Embryonic facial prominence (tissue), 1 donor: ENCODE measurements around the gene DAB2IP.
"Not testable (repeated sequence)": the region's sequence is repeated elsewhere in the genome, so short reads cannot be mapped to it uniquely, and the experiment has no call there.

Experiments used
- DNase-seq: peaks from one replicate; pipeline ENCODE4 v3.0.0-alpha.2; 2016; ENCODE audit errors: extremely low spot score

DAB2IP gene

DNA sequence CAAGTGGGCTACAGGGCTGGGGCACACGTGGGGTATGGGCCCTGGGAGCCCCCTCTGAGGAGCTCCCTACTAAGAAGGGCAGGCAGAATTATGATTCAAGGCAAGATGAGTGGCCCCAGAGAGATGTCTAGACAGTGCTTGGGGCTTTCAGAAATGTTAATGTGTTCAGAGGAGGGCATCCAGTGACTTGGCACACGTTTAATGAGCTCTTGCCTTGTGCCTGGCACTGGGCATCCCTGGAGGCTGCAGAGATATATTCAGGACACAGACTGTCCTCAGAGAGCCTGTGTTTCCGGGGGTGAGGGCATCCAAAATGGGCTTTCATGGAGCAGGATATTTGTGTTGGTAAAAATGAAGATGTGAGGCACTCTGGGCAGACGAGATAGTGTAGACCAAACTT is 25.4 kb upstream of the DAB2IP start:
- DNase-seq = no peak

DNA sequence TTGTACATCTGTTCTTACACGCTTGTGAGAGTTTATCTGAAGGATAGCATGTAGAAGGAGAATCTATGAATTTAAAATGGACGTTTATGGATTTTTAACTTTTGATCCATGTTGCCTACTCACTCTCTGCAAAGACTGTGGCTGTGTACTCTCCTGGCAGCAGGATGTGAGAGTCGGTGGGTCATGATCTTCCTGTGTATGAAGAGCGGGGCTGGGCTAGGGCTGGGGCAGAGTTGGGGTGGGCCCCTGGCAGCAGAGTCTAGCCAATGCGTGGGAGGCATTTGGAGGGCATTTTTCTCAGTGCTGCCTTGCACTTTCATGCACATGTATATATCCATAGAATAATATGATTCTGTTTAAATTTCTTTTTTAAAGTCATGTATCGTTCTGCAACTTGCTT is 24.0 kb upstream of the DAB2IP start:
- DNase-seq = no peak

DNA sequence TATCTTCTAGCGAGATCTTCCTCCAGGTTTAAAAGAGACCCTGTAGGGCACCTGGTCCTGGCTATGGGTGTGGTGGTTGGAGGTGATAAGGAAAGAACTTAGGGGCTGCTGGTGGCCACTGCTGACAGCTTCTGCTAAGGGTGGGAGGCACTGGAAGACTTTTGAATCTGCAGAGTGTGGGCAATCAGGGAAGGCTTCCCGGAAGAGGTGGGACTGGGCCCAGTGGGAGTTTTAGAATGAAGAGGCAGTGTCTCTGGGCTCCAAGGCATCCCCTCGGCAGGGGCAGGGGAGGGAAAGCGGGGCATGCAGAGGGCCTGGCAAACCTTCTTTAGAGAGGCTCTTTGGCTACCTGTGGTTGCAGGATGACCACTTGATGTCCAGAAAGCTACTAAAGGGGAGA is 23.0 kb upstream of the DAB2IP start:
- DNase-seq = no peak

DNA sequence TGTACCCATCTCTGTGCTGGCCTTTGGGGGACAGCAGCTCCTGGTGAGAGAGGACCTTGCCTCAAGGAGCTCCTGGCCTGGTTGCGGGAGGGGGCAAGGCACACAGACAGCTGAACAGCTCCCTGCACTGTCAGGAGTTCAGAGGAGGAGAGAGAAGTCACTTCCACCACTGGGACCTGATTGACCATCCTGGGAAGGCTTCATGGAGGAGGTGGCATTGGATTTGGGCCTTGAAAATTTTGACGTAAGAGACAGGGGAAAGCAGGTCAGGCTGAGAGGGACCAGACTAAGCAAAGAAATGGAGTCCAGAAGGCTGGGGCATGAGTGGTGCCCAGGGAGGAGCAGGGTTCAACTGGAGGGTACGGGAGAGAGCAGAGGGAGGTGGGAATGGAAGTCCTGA is 20.3 kb upstream of the DAB2IP start:
- DNase-seq = no peak

DNA sequence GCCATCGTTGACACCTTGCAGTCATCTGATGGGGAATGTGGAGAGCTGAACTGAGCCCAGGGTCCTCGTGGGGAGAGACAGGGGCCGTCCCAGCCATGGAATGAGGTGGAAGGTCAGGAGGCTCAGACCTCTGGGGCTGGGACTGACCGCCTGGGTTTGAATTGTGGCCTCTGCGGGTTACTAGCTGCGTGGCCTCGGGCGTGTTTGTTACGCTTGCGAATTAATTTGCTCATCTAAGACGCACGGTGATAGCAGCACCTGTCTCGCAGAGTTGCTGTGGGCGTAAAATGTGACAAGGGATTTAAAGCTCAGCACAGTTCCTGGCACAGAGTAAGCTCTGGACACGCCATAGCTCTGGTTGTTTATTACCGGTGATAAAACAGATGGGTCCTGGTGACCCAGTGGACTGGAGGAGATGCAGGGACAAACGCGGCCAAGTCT is 19.4 kb upstream of the DAB2IP start:
- no peak for DNase-seq

DNA sequence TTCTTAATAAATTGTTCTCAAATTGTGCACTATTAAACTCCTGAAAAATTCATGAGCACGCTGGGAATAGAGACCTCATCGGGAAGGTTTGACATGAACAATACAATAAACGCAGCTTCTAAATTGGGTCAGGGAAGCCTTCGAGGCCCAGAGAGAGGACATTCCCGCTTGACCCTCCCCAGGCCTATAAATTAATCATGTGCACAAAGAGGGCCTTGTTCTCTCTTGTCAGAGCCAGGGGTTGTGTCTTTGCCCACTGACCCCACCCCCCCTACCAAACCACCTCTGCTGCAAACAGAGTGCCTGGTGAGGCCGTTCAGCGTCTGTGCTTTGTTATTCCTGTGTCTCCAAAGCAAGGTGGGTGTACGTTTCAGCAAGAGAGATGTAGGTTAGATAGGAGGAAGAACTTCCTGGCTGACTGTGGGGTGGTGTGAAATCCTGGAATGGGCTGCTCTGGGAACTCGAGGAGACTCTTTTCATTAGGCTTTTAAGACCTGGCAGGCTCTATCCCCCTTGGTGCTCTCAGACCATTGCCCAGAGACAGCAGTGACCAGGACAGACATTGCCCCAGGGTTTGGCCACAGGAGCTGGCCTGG is 18.2 kb upstream of the DAB2IP start:
- DNase-seq = no peak

DNA sequence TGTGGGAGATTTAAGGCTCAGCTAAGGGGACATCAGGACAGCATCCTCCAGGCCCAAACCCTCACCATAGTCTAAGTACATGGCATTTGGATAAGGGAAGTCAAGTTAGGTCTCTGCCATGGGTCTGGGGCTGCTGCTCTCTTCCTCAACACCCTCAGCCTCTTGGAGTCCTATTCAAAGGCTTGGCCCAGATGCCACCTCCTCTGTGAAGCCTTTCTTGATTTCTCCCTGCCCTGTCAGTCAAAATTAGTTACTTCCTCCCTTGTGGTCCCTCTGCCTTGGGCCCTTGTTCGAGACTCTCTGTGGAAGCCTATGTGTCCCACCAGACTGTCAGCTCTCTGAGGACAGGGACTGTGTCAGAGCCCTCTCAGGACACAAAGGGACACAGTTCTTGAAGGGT is 17.7 kb upstream of the DAB2IP start:
- no peak for DNase-seq

DNA sequence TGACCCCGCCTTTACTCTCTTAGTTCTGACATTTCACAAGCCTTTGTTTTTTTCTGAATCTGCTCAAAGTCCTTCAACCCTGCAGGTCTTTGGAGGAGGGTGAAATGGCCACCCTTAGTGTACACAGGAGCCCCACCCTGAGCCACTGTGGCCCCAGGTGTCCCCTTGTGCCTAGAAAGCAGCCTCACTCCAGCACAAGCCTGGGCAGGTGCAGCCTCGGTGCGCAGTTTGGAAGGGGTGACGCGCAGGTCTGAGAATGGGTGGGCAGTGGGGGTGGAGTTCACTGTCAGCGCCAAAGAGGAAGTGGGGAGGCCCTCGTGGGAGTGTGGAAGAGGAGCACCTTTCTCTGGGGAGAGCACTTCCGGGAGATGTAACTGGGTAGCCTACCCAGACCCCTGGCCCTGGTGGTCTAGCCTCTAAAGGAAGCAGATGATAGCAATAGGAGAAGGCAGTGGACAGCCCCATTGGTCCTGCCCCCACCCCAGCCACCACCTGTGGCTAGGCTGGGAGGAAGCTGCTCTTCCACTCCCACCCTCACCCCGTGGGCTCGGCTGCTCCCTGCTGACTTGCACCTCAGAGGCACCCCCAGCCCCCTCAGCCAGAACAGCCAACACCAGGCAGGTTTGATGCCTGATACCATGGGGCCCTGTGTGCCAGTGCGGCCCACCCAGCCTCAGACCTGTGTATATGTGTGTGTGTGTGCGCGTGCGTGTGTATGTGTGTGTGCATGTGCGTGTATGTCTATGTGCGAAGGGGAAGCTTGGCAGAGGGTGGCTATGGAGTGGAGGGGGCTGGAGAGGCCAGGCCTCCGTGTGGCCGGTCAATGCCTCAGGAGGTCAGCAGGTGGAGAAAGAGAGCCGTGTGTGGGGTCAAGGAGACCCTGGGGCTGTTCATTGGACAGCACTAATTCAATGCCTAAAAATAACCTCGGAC is 16.8 kb upstream of the DAB2IP start:
- DNase-seq = no peak

DNA sequence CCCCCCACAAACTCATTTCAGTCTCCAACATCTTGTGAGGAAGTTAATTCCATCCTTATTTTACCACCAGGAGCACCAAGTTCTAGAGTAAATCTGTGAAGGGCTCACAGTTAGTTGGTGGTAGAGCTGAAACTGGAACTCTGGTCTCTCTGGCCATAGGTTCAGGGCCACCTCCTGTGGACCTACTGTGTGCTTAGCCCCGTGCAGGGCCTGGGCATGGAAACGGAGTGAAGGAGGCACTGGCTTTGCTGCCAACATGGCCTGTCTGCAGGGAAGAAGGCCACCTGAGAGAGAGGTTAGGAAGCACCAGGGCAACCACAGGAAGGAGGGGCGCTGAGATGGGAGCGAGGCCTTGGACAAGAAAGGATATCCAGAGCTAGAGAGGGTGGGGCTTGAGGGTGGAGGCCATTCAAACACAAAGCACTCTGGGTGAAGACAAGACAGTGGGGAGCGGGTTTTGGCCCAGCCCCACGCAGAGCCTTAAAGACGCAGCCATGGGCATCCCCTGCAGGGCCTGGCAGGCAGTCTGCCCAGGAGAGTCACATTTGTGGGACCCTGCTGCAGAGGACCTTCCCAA is 16.0 kb upstream of the DAB2IP start:
- DNase-seq = no peak

DNA sequence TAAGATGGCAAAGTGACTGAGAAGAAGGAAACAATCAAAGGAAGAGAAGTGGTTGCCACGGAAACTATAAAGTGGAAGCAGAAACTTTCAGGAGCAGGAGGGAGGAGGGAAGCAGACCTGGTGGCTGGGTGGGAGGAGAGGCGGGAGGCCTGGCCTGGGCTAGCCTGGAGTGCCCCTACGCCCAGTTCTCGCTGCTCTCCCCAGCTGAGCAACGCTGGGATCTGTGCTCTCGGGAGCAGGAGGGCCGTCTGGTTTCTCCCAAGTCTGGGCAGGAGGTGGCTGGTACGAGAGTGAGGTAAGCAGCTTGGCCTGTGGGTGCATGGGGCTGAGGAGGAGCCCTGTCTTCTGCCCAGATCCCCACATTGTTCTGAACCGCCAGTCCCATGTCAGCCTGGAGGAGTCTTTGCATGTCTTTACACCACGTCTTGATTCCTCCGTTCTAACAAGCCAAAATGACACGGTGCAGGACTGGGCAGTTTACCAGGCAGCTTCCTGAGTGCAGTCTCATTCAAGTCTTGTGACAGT is 15.0 kb upstream of the DAB2IP start:
- no peak for DNase-seq

DNA sequence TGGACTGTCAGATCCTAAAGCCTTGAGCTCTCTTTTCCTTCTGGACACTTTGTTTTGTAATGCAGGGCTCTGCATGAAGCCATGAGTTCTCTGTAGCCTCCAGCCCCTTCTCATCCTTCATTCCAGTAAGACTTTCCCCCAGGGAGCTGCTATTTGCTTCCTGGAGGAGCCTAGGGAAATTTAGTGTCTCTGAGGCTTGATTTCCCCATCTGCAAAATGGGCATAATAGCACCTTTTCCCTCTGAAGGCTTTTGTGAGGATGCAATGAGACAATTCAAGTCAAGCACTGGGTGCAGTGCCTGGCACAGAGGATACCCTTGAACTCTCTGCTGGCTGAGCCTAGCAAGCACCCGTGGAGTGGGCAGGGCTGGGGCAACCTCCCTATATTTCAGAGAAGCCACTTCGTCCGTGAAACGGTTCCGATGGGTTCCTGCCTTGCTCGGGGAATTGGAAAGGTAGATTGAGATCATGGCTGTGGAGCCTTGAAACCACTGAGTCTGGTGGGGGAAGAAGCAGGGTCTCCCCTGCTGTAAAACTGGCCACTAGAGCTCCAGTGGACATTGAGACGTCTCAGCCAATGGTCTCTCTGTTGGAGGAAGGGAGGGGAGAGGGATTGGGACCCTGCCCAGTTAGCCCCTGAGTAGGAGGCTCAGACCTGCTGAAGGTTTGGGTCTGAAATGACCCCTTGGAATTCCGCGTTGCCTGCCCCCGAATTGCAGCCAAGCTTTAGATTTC is 14.3 kb upstream of the DAB2IP start:
- DNase-seq = no peak

DNA sequence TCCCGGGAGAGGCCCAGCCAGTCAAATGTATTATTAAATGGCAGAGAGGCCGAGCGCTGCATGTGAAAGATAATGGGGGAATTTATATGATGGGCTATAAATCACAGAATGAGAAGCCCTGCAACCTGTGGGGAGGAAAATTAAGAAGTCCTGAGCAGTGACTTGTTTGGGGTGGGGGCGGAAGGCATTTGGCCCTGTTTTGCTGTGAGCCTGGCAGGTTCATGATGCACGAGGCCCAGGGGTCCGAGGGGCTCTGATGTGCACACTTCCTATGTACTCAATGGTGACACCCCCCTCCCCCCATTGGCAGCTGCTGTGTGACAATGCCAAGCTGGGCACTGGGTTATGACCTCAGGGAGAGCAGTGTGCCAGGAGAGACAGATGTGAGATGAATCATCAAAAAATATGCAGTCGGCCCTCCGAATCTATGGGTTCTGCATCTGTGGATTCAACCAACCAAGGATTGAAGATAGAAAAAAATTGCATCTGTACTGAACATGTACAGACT is 13.7 kb upstream of the DAB2IP start:
- DNase-seq = no peak

DNA sequence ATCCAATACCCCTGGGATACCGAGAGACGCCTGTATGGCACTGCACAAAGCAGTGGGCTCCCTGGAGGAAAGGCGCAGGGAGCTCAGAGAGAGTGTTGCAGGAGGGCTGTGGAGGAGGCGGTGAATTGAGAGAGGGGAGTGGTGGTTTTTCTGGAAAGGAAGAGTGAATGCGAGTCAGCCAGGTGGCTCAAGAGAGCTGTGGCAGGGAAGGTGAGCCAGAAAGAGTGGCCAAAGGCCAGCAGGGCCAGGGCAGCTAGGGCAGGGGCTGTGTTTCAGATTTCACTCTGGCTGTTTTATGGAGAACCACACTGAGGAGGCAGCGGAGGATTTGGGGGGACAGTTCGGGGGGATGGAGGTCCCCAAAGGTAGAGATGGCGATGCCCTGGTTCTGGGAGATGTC is 13.0 kb upstream of the DAB2IP start:
- no peak for DNase-seq

DNA sequence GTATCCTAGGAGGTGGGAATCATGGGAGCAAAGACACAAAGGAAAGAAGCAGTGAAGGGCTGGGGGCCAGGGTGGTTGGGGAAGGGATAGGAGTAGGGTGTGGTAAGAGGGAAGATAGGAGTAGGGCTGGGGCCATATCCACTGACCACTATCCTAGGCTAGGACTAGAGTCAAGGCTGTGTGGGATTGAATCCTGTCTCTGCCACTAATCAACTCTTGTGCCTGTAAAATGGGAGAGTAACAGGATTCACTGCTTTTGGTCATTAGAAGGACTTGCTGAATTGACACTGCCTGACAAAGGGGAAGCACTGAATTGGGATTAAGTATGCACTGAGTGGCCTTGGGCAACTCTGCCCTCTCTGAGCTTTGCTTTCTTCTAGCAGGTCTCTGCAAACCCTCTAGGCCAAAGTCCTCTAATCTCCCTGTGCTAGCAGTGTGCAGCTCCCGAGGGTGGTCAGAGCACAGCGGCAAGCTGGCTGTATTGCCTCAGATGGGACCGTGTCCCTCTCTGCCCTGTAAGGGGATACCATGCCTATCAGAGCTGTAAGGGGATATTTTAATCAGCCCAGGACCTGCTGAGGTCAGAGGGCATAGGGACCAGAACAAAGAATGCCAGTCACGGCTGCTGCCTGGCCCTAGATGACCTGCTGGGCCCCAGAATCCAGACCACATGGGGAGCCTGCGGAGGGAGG is 12.4 kb upstream of the DAB2IP start:
- no peak for DNase-seq

DNA sequence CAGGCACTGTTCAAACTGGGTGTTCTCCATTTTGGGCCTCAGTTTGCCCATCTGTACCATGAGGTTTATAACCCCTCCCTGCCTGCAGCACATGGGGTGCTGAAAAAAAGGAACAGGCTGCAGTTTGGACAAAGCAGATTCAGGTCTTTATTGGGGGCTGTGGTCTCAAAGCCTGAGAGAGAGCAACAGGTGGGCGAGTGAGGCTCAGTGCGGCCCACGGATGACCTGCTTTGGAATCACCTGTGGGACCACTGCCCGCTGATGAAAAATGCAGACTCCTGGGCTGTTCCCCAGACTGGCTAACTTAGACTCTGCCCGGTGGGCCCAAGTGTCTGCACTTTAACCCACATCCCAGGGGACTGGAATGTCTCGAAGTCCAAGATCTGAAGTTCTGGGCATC is 11.8 kb upstream of the DAB2IP start:
- DNase-seq = no peak

DNA sequence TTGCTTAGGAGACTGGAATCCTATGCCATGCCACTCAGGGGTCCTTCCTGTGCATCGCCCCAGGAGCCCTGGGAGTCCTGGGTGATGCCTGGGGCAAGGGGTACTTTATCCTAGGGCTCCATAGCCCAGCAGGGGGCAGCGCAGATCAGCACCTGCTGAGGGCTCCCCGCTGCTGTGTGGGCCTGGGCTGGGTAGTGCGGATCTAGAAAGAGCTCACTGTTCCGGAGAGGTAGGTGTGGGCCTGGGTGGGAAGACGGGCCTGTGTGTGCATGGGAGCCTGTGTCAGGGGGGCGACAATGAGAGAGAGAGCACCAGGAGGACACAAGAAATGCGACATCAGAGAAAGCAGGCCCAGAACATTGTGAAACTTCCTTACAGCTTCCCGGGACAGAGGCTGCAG is 11.4 kb upstream of the DAB2IP start:
- no peak for DNase-seq

DNA sequence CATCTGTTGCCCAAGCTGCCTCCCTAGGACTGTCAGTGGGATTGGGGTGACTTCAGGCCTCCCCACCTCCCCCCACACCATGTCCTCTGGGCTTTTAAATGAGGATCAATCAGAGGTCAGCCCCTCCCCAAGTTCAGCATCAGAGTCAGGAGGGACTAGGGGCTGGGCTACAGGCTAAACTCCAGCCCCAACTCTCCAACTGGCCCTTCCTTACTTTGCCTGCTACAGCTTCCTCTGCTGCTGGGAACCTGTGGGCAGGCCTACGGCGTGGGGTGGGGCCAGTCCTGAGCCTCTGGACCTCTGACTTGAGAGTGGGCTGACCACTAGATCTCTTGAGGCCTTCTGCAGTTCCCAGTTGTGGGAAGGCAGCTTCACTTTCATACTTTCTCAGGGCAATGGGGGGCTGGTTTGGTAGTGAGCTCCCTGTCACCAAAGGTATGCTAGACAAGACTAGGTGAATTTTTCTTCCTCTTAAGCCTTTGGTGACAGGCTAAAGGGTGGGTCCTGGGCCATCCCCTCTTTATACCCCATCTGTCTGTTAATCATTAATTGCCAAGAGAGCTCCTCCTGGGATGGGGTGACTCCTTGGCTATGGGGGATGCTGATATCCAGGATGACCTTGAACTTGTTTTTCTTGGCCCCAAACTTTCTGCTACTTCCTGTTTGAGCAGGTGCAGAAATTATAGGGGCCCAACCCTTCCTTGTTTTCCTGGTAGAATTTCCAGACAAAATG is 10.8 kb upstream of the DAB2IP start:
- DNase-seq = no peak

DNA sequence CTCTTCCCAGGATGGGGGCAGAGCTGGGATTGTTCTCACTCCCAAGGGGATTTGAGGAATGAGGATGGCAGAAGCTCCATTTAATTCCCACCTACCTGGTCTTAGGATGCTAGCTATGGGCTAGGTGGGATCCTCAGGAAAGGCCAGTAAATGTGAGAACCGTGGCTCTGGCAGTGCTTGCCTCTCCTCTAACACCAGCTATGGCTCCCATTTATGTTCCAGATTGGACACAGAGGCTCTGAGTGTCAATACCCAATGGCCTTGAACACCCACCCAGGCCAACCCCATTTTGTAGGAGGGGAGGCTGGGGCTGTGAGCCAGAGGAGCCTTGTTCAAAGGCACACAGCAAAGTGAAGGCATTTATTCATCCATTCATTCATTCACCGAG is 10.2 kb upstream of the DAB2IP start:
- DNase-seq = no peak

DNA sequence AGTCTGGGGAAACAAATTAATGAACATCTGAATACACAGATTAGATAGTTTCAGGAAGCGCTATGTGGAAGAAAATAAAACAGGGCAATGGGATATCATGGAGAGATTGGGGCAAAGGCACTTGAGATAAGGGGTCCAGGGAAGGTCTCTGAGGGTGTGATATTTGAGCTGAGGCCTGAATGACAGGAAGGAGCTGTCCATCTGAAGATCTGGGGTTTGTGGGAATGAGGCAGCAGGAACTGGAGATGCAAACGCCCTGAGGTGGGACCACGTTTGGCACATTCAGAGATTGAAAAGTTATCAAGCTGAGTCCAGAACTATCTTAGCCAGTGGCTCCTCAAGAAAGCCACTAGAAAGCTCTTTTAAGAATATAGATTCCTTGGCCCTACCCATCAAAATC is 8.7 kb upstream of the DAB2IP start:
- DNase-seq = no peak

DNA sequence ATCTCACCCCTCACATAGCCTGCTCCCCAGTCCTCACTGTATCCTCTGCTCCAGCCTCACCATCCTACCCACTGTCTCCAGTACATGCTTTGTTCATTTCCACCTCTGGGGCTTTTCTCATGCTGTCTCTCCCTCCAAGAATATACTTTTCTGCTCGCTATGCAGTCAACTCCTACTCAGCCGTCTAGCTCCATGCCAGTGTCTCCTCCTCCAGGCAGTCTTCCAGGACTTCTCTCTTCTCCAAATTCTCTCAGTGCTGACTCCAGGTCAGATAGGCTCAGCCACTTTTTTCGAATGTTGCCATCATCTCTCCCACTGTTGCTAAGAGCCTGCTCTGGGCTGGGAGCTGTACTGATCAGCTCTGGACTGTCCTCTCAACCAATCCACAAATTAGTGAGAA is 8.0 kb upstream of the DAB2IP start:
- DNase-seq = no peak

DNA sequence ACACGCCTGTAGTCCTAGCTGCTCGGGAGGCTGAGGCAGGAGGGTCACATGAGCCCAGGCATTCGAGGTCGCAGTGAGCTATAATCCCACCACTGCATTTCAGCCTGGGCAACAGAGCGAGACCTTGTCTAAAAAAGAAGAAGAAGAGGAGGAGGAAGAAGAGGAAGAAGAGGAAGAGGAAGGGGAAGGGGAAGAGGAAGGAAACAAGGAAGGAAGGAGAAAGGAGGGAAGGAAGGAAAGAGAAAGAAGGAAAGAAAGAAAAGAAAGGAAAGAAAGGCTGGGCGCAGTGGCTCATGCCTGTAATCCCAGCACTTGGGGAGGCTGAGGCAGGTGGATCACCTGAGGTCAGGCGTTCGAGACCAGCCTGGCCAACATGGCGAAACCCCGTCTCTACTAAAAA is 7.4 kb upstream of the DAB2IP start:
- not testable (repeated sequence) for DNase-seq
